Measurements from ENCODE around the gene WIPI1.

WIPI1 gene

GRCh38 chr17:68445671-68446070 is 11.6 kb downstream of the WIPI1 start:
- no peaks in the 10 kb centered on the region for H4K20me1 ChIP-seq (ENCODE audit: insufficient read depth, low read length)
- no peaks in the 10 kb centered on the region for H3K27me3 ChIP-seq (ENCODE audit: insufficient read depth, low read length)
- H3K4me2 ChIP-seq (ENCODE audit: low read length), result no peak overlapping the region
- H3K27ac ChIP-seq (ENCODE audit: low read depth, low read length, poor library complexity, severe bottlenecking), result no peak overlapping the region
- H3F3A ChIP-seq (ENCODE audit: insufficient read depth, low read length), result no peaks in the 10 kb centered on the region
- H3K79me2 ChIP-seq (ENCODE audit: insufficient read depth, low read length), result no peaks in the 10 kb centered on the region
- no peak overlapping the region for H2AFZ ChIP-seq (ENCODE audit: low read length)
- H3K9ac ChIP-seq (ENCODE audit: low read length), result no peak overlapping the region
- H3K4me1 ChIP-seq (ENCODE audit: insufficient read depth, low read length, severe bottlenecking), result peaks cover 19% of the 10 kb centered on the region
- peaks cover 41% of the 10 kb centered on the region for H3K36me3 ChIP-seq (ENCODE audit: insufficient read depth, low read length)
- no peaks in the 10 kb centered on the region for H3K9me3 ChIP-seq (ENCODE audit: low read length)
- H3K4me3 ChIP-seq (ENCODE audit: low read depth, low read length, poor library complexity, severe bottlenecking), result no peak overlapping the region
- TF ChIP-seq EZH2 (IDR thresholded peaks at IDR 0.05; ENCODE audit: borderline replicate concordance, low read length), result no peak
- TF ChIP-seq, protein P1, sequence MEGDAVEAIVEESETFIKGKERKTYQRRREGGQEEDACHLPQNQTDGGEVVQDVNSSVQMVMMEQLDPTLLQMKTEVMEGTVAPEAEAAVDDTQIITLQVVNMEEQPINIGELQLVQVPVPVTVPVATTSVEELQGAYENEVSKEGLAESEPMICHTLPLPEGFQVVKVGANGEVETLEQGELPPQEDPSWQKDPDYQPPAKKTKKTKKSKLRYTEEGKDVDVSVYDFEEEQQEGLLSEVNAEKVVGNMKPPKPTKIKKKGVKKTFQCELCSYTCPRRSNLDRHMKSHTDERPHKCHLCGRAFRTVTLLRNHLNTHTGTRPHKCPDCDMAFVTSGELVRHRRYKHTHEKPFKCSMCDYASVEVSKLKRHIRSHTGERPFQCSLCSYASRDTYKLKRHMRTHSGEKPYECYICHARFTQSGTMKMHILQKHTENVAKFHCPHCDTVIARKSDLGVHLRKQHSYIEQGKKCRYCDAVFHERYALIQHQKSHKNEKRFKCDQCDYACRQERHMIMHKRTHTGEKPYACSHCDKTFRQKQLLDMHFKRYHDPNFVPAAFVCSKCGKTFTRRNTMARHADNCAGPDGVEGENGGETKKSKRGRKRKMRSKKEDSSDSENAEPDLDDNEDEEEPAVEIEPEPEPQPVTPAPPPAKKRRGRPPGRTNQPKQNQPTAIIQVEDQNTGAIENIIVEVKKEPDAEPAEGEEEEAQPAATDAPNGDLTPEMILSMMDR (IDR thresholded peaks at IDR 0.05; ENCODE audit: low read length), result no peak
- H3K9me2 ChIP-seq (ENCODE audit: low read depth, low read length), result no peaks in the 10 kb centered on the region

- Histone ChIP-seq H3K27ac (ENCODE audit: low read depth, low read length, poor library complexity, severe bottlenecking) (no peak overlapping the region), H3K9ac (ENCODE audit: low read length) (no peak overlapping the region), H2AFZ (ENCODE audit: low read length) (no peak overlapping the region), H3K9me2 (ENCODE audit: low read depth, low read length) (no peaks in the 10 kb centered on the region), H3K9me3 (ENCODE audit: low read length) (no peaks in the 10 kb centered on the region), H3K4me1 (ENCODE audit: insufficient read depth, low read length, severe bottlenecking) (peaks cover 35% of the 10 kb centered on the region), H3K4me3 (ENCODE audit: low read depth, low read length, poor library complexity, severe bottlenecking) (no peak overlapping the region), H3K27me3 (ENCODE audit: insufficient read depth, low read length) (no peaks in the 10 kb centered on the region), H3K79me2 (ENCODE audit: insufficient read depth, low read length) (no peaks in the 10 kb centered on the region), H3K4me2 (ENCODE audit: low read length) (no peak overlapping the region), H3K36me3 (ENCODE audit: insufficient read depth, low read length) (peaks cover 25% of the 10 kb centered on the region; the same call in 1 of the 2 replicates), H4K20me1 (ENCODE audit: insufficient read depth, low read length) (no peaks in the 10 kb centered on the region), H3F3A (ENCODE audit: insufficient read depth, low read length) (no peaks in the 10 kb centered on the region)
- no peak for TF ChIP-seq EZH2 (IDR thresholded peaks at IDR 0.05; ENCODE audit: borderline replicate concordance, low read length)
- TF ChIP-seq, protein P1 (IDR thresholded peaks at IDR 0.05; ENCODE audit: low read length), result no peak
Measured at GRCh38 chr17:68443972-68444464, 13.3 kb downstream of the WIPI1 start.

GRCh38 chr17:68441070-68441770 is 16.1 kb downstream of the WIPI1 start:
- Histone ChIP-seq H3K4me3 (ENCODE audit: low read depth, low read length, poor library complexity, severe bottlenecking) (no peak overlapping the region), H3K4me1 (ENCODE audit: insufficient read depth, low read length, severe bottlenecking) (peaks cover 63% of the 10 kb centered on the region), H3K36me3 (ENCODE audit: insufficient read depth, low read length) (peaks cover 13% of the 10 kb centered on the region; the same call in 1 of the 2 replicates), H3K9ac (ENCODE audit: low read length) (peak overlapping the region; percentile 23; the same call in 1 of the 2 replicates), H3K4me2 (ENCODE audit: low read length) (peak overlapping the region; percentile 36; the same call in 1 of the 2 replicates), H3F3A (ENCODE audit: insufficient read depth, low read length) (no peaks in the 10 kb centered on the region), H3K79me2 (ENCODE audit: insufficient read depth, low read length) (no peaks in the 10 kb centered on the region), H3K27ac (ENCODE audit: low read depth, low read length, poor library complexity, severe bottlenecking) (peak overlapping the region; percentile 89), H4K20me1 (ENCODE audit: insufficient read depth, low read length) (no peaks in the 10 kb centered on the region), H3K9me3 (ENCODE audit: low read length) (no peaks in the 10 kb centered on the region), H3K27me3 (ENCODE audit: insufficient read depth, low read length) (no peaks in the 10 kb centered on the region), H2AFZ (ENCODE audit: low read length) (no peak overlapping the region), H3K9me2 (ENCODE audit: low read depth, low read length) (no peaks in the 10 kb centered on the region)
- no peak for TF ChIP-seq EZH2 (IDR thresholded peaks at IDR 0.05; ENCODE audit: borderline replicate concordance, low read length)
- TF ChIP-seq, protein P1 (IDR thresholded peaks at IDR 0.05; ENCODE audit: low read length), result no peak
